IMR-90 (cell line): ENCODE results near the gene HDHD5. TPM values are rescaled to one million over a fixed set of nuclear protein-coding genes. Genes with fewer than 3 reads are reported as not detected.

ENCODE experiments used
- ATAC-seq: fragments of 200-7000 bp; cut with Tn5 transposase; 2 replicates; pipeline ENCODE4 v1.9.1; 2020; ENCODE audit warnings: low read depth, mild to moderate bottlenecking, moderate library complexity
- BruUV-seq: library from RNA; stranded (reverse); fragments of 400-500 nt; replicated peaks from 2 replicates; lab custom pipeline; 2021; lab: Mats Ljungman, UMichigan
- CTCF ChIA-PET: fragments of 300-600 bp; formaldehyde crosslinking; extraction: SDS; loops from one replicate; lab custom pipeline; 2021; ENCODE audit warnings: antibody characterized with exemption; lab: Yijun Ruan, JAX
- POLR2A ChIA-PET: fragments of 300-600 bp; sonication (Branson Sonifier 250); formaldehyde crosslinking; loops from one replicate; lab custom pipeline; 2022; ENCODE audit warnings: antibody characterized with exemption; ENCODE audit not compliant: unreplicated experiment; lab: Charles Lee
- DNase-seq: peaks from one replicate; pipeline ENCODE4 v3.0.0; 2013
- H2AFZ ChIP-seq: replicated peaks from 2 replicates; pipeline ENCODE3; 2013; ENCODE audit warnings: low read length, mild to moderate bottlenecking; ENCODE audit not compliant: poor library complexity
- H2AK5ac ChIP-seq: 2 replicates; pipeline ENCODE4 v1.6.1; 2013; ENCODE audit warnings: low read depth, low read length, inconsistent platforms
- H2AK9ac ChIP-seq: replicated peaks from 2 replicates; pipeline ENCODE3; 2013; ENCODE audit warnings: mild to moderate bottlenecking, low read depth, low read length, moderate library complexity; ENCODE audit not compliant: poor library complexity
- H2BK120ac ChIP-seq: 2 replicates; pipeline ENCODE4 v1.6.1; 2013; ENCODE audit warnings: low read depth, low read length, inconsistent platforms
- H2BK15ac ChIP-seq: 3 replicates; pipeline ENCODE4 v1.6.1; 2013; ENCODE audit warnings: low read depth, low read length, inconsistent platforms
- H2BK20ac ChIP-seq: 2 replicates; pipeline ENCODE4 v1.6.1; 2013; ENCODE audit warnings: low read depth, mild to moderate bottlenecking, inconsistent platforms, low read length, moderate library complexity
- H2BK5ac ChIP-seq: 2 replicates; pipeline ENCODE4 v1.6.1; 2013; ENCODE audit warnings: mild to moderate bottlenecking, low read depth, low read length, inconsistent platforms; ENCODE audit not compliant: poor library complexity, severe bottlenecking
- H3K14ac ChIP-seq: replicated peaks from 2 replicates; pipeline ENCODE4 v1.6.1; 2013; ENCODE audit warnings: low read depth, low read length, inconsistent platforms
- H3K18ac ChIP-seq: 2 replicates; pipeline ENCODE4 v1.6.1; 2013; ENCODE audit warnings: low read depth, low read length, control low read depth
- H3K23ac ChIP-seq: 2 replicates; pipeline ENCODE4 v1.6.1; 2013; ENCODE audit warnings: low read depth, low read length, inconsistent platforms
- H3K27ac ChIP-seq: 2 replicates; pipeline ENCODE4 v1.5.1; 2013; ENCODE audit warnings: mild to moderate bottlenecking, control low read depth, low read length; ENCODE audit not compliant: insufficient read depth
- H3K27me3 ChIP-seq: 2 replicates; pipeline ENCODE4 v1.6.1; 2013; ENCODE audit warnings: low read length; ENCODE audit not compliant: control insufficient read depth, insufficient read depth
- H3K36me3 ChIP-seq: 2 replicates; pipeline ENCODE4 v1.6.1; 2013; ENCODE audit warnings: low read length, mixed read lengths; ENCODE audit not compliant: control insufficient read depth, insufficient read depth
- H3K4ac ChIP-seq: 2 replicates; pipeline ENCODE4 v1.6.1; 2013; ENCODE audit warnings: low read depth, low read length, inconsistent platforms
- H3K4me1 ChIP-seq: 2 replicates; pipeline ENCODE4 v1.6.1; 2013; ENCODE audit warnings: low read length, mixed read lengths; ENCODE audit not compliant: control insufficient read depth, insufficient read depth
- H3K4me2 ChIP-seq: 2 replicates; pipeline ENCODE4 v1.6.1; 2013; ENCODE audit warnings: low read depth, mild to moderate bottlenecking, control low read depth, low read length, moderate library complexity
- H3K4me3 ChIP-seq: 2 replicates; pipeline ENCODE4 v1.5.1; 2013; ENCODE audit warnings: low read depth, mild to moderate bottlenecking, control low read depth, low read length, moderate library complexity; ENCODE audit not compliant: insufficient read depth
- H3K56ac ChIP-seq: 2 replicates; pipeline ENCODE4 v1.6.1; 2013; ENCODE audit warnings: low read length, inconsistent platforms; ENCODE audit not compliant: insufficient read depth; ENCODE audit errors: extremely low read depth
- H3K79me1 ChIP-seq, 2 experiments: 2 replicates each; pipeline ENCODE4 v1.6.1; 2013; ENCODE audit warnings: low read length in 2 of 2, inconsistent platforms in 1 of 2, low read depth in 1 of 2
- H3K9ac ChIP-seq: 2 replicates; pipeline ENCODE4 v1.6.1; 2013; ENCODE audit warnings: low read depth, low read length, control low read depth
- H3K9me1 ChIP-seq: 2 replicates; pipeline ENCODE4 v1.6.1; 2013; ENCODE audit warnings: low read length, inconsistent platforms; ENCODE audit not compliant: insufficient read depth
- H3K9me3 ChIP-seq: 2 replicates; pipeline ENCODE4 v1.6.1; 2013; ENCODE audit warnings: low read length; ENCODE audit not compliant: control insufficient read depth, insufficient read depth
- H4K20me1 ChIP-seq: 2 replicates; pipeline ENCODE4 v1.6.1; 2013; ENCODE audit warnings: low read length, inconsistent platforms; ENCODE audit not compliant: insufficient read depth
- H4K5ac ChIP-seq: 2 replicates; pipeline ENCODE4 v1.6.1; 2013; ENCODE audit warnings: mild to moderate bottlenecking, low read depth, low read length, control low read depth
- H4K8ac ChIP-seq, 2 experiments: 2 replicates each; pipeline ENCODE4 v1.6.1; 2013; ENCODE audit warnings: low read depth in 2 of 2, low read length in 2 of 2, control low read depth in 1 of 2, inconsistent platforms in 1 of 2
- H4K91ac ChIP-seq: 2 replicates; pipeline ENCODE4 v1.6.1; 2013; ENCODE audit warnings: low read depth, low read length, inconsistent platforms; ENCODE audit not compliant: insufficient read depth
- BHLHE40 ChIP-seq: fragments of 150-350 bp; IDR thresholded peaks from 2 replicates; pipeline ENCODE4 v1.6.1; 2016; ENCODE audit warnings: mild to moderate bottlenecking, low read depth, low read length
- CEBPB ChIP-seq: IDR thresholded peaks from 2 replicates; pipeline ENCODE4 v1.6.1; 2012; ENCODE audit warnings: low read depth, low read length, improper control_type of control experiment
- CHD1 ChIP-seq: IDR thresholded peaks from 2 replicates; pipeline ENCODE4 v1.6.1; 2012; ENCODE audit warnings: low read depth, low read length, improper control_type of control experiment
- CTCF ChIP-seq: conservative IDR thresholded peaks from 2 replicates; pipeline ENCODE4 v1.5.1; 2012; ENCODE audit warnings: mild to moderate bottlenecking, low read depth, low read length, improper control_type of control experiment
- ELK1 ChIP-seq: fragments of 150-350 bp; IDR thresholded peaks from 2 replicates; pipeline ENCODE4 v1.6.1; 2016; ENCODE audit warnings: low read depth, mild to moderate bottlenecking, low read length, moderate library complexity, borderline replicate concordance
- FOS ChIP-seq: fragments of 150-350 bp; IDR thresholded peaks from 2 replicates; pipeline ENCODE4 v1.6.1; 2016; ENCODE audit warnings: low read depth, low read length
- MAFK ChIP-seq: IDR thresholded peaks from 2 replicates; pipeline ENCODE4 v1.6.1; 2012; ENCODE audit warnings: low read depth, low read length, improper control_type of control experiment
- MAZ ChIP-seq: IDR thresholded peaks from 2 replicates; pipeline ENCODE4 v1.6.1; 2012; ENCODE audit warnings: low read depth, mild to moderate bottlenecking, low read length, improper control_type of control experiment, moderate library complexity, borderline replicate concordance
- MXI1 ChIP-seq: IDR thresholded peaks from 2 replicates; pipeline ENCODE4 v1.6.1; 2012; ENCODE audit warnings: low read depth, mild to moderate bottlenecking, low read length, moderate library complexity, borderline replicate concordance
- NFE2L2 ChIP-seq: fragments of 150-350 bp; IDR thresholded peaks from 2 replicates; pipeline ENCODE4 v1.6.1; 2016; ENCODE audit warnings: low read depth, mild to moderate bottlenecking, low read length
- POLR2A ChIP-seq: IDR thresholded peaks from 2 replicates; pipeline ENCODE4 v1.6.1; 2012; ENCODE audit warnings: mild to moderate bottlenecking, low read depth, low read length
- RAD21 ChIP-seq: IDR thresholded peaks from 2 replicates; pipeline ENCODE4 v1.6.1; 2012; ENCODE audit warnings: low read length, improper control_type of control experiment
- RCOR1 ChIP-seq: IDR thresholded peaks from 2 replicates; pipeline ENCODE4 v1.6.1; 2012; ENCODE audit warnings: mild to moderate bottlenecking, low read length, improper control_type of control experiment; ENCODE audit not compliant: insufficient replicate concordance
- RFX5 ChIP-seq: IDR thresholded peaks from 2 replicates; pipeline ENCODE4 v1.8.0; 2012; ENCODE audit warnings: low read depth, mild to moderate bottlenecking, low read length, moderate library complexity
- SMC3 ChIP-seq: fragments of 150-350 bp; IDR thresholded peaks from 2 replicates; pipeline ENCODE4 v1.6.1; 2016; ENCODE audit warnings: low read depth, mild to moderate bottlenecking, antibody characterized with exemption, low read length, moderate library complexity
- USF2 ChIP-seq: fragments of 150-350 bp; IDR thresholded peaks from 2 replicates; pipeline ENCODE4 v1.6.1; 2017; ENCODE audit warnings: mild to moderate bottlenecking, antibody characterized with exemption, low read length, low read depth
- WGBS, 2 experiments: methylation state at CpG; one replicate each; pipeline versions ENCODE4 v1.1.5 to v1.1.7; 2013; ENCODE audit warnings: missing lambda C conversion rate in 2 of 2; ENCODE audit not compliant: insufficient read length in 1 of 2; ENCODE audit errors: extremely low coverage in 2 of 2; 5-methylcytosine and 5-hydroxymethylcytosine counted together
- dilution Hi-C: fragments of 300-500 bp; cut with HindIII; formaldehyde crosslinking; loops from one replicate; pipeline ENCODE4 v1.14.3; 2018; ENCODE audit warnings: low sequenced_read_pairs; ENCODE audit not compliant: unreplicated experiment
- in situ Hi-C: fragments of 300-500 bp; cut with MboI; formaldehyde crosslinking; loops from 3 replicates; pipeline ENCODE4 v1.14.3; 2019; ENCODE audit warnings: low sequenced_read_pairs, inconsistent platforms, mixed read lengths
- intact Hi-C: fragments of 100-400 bp; cut with micrococcal nuclease; formaldehyde crosslinking; loops from 2 replicates; pipeline ENCODE4 v1.10.0; 2022
- polyA plus RNA-seq, 3 experiments: library from polyadenylated mRNA; depleted of rRNA; stranded (reverse); fragments of >200 nt; gene quantifications; 2 replicates each; pipeline ENCODE4 v1.2.3, GENCODE V29; 2012; ENCODE audit warnings: low replicate concordance in 1 of 3
- total RNA-seq: library from RNA; depleted of rRNA; stranded (reverse); fragments of >200 nt; gene quantifications from 2 replicates; pipeline ENCODE4 v1.2.3, GENCODE V29; 2012

The HDHD5 gene
- total and polyA plus RNA-seq, 2 of the 4 experiments (the other 2 are of a cell fraction), result 31.9 to 37.5 TPM

GRCh38 chr22:17091851-17092250 lies 67.2 kb downstream of the HDHD5 start:
- no peak overlapping the region for H3K9ac ChIP-seq
- H3K4me1 ChIP-seq, result peaks cover 7% of the 10 kb centered on the region
- H3K27ac ChIP-seq, result no peak overlapping the region
- H3K9me3 ChIP-seq, result no peaks in the 10 kb centered on the region
- H3K56ac ChIP-seq, result no peak overlapping the region
- no TSS peak for BruUV-seq
- dilution Hi-C loops (no loop called here), in situ Hi-C loops (loop anchor here (25.0 kb wide), 1 partner anchor 720 kb away; no protein-coding TSS in a partner anchor), intact Hi-C loops (no loop called here)
- no peak overlapping the region for H3K4me3 ChIP-seq
- no peak overlapping the region for H4K8ac ChIP-seq
- peaks cover 60% of the 10 kb centered on the region for H4K20me1 ChIP-seq
- no peak overlapping the region for H2BK20ac ChIP-seq
- peaks cover 10% of the 10 kb centered on the region for H3K9me1 ChIP-seq
- H2BK120ac ChIP-seq, result no peak overlapping the region
- H3K14ac ChIP-seq, result no peak overlapping the region
- H3K23ac ChIP-seq, result no peak overlapping the region
- no peak for ATAC-seq
- H2BK15ac ChIP-seq, result no peak overlapping the region
- H4K5ac ChIP-seq, result no peak overlapping the region
- H3K36me3 ChIP-seq, result no peaks in the 10 kb centered on the region; the same call in 1 of the 2 replicates
- H3K27me3 ChIP-seq, result no peaks in the 10 kb centered on the region
- H3K18ac ChIP-seq, result no peak overlapping the region
- no peak overlapping the region for H2AFZ ChIP-seq
- no CpG with 5 or more reads among the region's 4 CpGs for WGBS, 2 experiments
- CTCF ChIA-PET, result interaction anchor here (0.7 kb wide), 1 partner anchor 78 kb away, joined by 3 read pairs; no protein-coding TSS in a partner anchor
- DNase-seq, result no peak
- POLR2A ChIA-PET, result no interaction called here
- no peak overlapping the region for H3K4me2 ChIP-seq
- H3K4ac ChIP-seq, result no peak overlapping the region
- H2BK5ac ChIP-seq, result no peak overlapping the region
- H2AK9ac ChIP-seq, result no peak overlapping the region
- TF ChIP-seq MAFK, result no peak
- TF ChIP-seq CHD1, result no peak
- TF ChIP-seq FOS, result no peak
- no peak for TF ChIP-seq CEBPB
- no peak for TF ChIP-seq RAD21
- no peak for TF ChIP-seq RCOR1
- TF ChIP-seq MAZ, result no peak
- TF ChIP-seq NFE2L2, result no peak
- TF ChIP-seq MXI1, result no peak
- no peak for TF ChIP-seq POLR2A
- TF ChIP-seq SMC3, result no peak
- no peak for TF ChIP-seq CTCF
- no peak for TF ChIP-seq USF2
- TF ChIP-seq ELK1, result no peak
- no peak for TF ChIP-seq BHLHE40
- TF ChIP-seq RFX5, result no peak
- H2AK5ac ChIP-seq, result no peak overlapping the region
- no peak overlapping the region for H4K91ac ChIP-seq
- H3K79me1 ChIP-seq, result peaks cover 20 to 63% of the 10 kb centered on the region in 2 experiments
